GM19193 (cell line): ENCODE measurements around the gene DIO1.

Experiments
- POLR2A ChIP-seq: IDR thresholded peaks from 4 replicates; pipeline ENCODE4 v1.6.1; 2011; ENCODE audit not compliant: insufficient read depth, insufficient read length; ENCODE audit errors: extremely low read depth

The DIO1 gene

GRCh38 chr1:53945433-53946251, 51.7 kb downstream of the DIO1 start, which contains the start of gene IFT25:
Gene IFT25 (minus strand): TSS chr1:53945699. CDS start chr1:53940082, 5,617 bp downstream.
- peak; percentile 81 for TF ChIP-seq POLR2A

DNA sequence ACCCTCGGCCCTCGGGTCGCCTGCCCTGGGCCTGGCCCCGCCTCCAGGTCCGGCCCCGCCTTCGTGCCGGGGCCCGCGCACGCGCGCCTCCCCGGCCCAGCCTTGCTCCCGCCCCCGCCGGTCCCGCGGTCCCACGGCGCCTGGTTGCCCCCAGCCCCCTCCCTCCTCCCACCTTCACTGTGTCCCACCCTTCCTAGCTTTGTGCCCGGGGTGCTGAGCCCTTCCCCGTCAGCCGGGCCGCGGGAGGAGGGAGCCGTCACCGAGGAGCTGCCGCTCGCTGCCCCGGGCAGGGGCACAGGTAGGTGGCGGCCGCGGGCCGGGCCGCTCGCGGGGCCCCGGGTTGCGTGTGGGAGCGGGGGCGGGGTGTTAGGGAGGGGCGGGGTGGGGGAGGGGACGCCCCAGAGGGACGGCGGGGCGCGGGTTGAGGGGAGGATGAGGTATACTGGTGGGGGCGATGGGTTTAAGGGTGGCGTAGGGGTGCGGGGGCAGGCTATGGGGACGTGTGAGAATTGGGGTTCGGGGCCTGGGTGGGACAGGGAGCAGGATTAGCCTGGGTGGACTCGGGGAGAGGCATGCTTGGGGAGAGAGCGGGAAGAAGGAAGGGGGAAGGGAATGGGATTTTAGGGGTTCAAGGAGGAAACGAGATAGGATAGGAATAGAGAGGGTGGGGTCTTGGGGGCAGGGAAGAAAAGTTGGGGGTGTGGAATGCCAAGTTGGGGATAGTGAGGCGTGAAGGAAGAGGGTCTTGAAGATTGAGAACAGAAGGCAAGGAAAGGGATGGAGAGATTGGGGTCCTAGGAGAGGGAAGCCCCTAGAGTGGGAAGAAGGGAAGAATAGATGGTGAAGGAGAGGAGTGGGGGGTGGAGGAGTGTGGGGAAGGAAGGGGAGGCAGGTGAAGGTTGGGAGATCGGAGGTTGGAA, 52.5 kb downstream of the DIO1 start, which contains the start of gene LRRC42:
Gene LRRC42 (plus strand): TSS at position 99 of the 920 bp plus-strand sequence. CDS start 5,650 bp downstream, outside the sequence.
- peak; percentile 47 for TF ChIP-seq POLR2A

- TF ChIP-seq POLR2A: no peak
Measured at GRCh38 chr1:53947172-53947907, 53.4 kb downstream of the DIO1 start.

- no peak for TF ChIP-seq POLR2A
Measured at GRCh38 chr1:53948291-53948690, 54.3 kb downstream of the DIO1 start.

DNA sequence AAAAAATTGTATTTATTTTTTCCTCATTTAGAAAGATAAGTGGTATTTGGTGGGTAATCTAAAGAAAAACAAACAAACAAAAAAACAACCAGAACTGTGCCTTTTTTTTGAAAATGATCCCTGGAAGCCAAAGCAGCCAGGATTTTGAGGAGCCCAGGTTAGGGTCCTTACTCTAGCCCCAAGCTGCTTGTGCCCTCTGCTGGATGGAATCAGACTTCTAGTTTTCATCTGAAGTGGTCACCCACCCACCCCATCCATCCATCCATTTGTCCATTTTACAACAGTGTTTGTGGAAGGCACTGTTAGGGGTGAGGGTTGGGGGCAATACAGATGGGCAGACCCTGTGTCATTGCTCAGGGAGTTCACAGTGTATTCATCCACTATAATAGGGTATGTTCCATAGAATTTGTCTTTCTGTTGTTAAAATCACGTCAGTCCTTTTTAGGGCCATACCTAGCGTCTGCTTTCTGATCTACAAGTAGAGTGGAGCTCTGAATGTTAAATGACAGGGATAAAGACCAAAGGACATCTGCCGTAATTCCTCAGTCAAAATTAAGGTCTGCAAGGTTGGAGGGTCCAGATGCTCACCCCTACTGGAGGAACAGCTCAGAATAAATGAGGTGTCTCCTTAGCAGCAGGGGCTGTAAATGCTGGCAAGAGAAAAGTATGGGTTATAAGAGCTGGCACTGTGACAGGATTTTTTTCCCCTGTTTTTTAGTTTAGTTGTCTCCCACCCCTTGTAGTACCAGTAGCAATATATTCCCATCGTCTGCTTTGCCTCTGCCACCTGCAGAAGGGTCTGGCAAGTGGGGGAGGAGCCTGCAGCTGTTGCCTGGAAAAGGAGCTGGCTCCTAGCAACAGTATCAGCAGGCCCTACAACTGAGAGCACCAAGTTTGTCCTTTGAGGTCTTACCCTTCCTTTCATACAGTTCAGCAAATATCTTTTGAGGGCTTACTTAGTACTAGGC, 55.3 kb downstream of the DIO1 start:
- TF ChIP-seq POLR2A: no peak

DNA sequence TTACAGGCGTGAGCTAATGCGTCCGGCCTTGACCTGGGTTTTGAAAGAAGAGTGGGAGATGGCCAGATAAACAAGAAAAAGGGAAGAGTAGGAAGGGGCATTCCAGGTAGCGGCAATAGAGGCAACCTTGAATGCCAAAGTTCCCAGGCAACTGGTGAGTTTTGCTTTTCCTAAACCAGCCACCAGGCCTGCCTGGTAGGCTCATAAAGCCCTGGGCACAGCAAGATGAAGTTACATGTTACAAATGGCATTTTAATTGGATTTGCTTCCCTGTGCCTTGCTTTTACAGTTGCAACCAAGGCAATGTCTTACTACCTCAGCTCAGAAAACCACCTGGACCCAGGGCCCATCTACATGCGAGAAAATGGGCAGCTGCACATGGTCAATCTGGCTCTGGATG, 57.7 kb downstream of the DIO1 start:
- no peak for TF ChIP-seq POLR2A

GRCh38 chr1:53954128-53954527, 60.1 kb downstream of the DIO1 start:
- no peak for TF ChIP-seq POLR2A

DNA sequence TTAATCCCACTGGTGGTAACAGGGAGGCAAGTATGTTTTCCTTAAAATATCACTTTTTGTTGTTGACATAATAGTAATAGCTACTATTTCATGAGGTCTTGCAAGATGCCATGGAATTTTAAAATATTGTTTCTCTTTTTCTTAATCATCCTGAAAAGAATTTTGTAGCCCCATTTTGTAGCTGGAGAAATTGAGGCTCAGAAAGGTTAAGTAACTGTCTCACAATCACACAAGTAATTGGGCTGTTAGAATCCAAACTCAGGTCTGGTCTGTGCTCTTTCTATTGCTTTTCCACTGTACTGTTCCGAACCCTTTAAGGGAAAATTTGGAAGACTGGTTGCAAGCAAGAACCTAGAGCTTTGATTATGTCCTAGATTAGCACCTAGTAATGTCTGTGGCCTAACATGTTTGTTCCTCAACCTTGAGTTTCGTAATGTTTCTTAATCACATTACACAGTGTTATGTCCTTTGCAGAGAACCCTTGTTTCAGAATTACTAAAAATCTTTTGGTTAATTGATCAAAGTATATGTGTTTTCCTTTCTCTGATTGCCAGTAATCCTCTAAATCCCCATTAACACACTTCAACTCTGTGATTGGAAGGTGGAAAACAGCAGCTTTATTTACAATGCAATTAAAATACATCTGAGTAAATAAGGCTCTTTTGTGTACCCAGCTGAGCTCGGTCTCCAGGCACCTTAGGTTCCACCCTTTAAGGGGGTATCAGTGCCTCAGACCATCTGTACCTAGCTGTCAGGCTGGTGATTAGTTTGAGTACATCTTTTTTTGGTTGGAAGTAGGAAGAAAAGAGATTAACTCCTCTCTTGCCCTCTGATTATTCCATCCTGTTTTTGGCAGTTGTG, 62.6 kb downstream of the DIO1 start:
- no peak for TF ChIP-seq POLR2A

DNA sequence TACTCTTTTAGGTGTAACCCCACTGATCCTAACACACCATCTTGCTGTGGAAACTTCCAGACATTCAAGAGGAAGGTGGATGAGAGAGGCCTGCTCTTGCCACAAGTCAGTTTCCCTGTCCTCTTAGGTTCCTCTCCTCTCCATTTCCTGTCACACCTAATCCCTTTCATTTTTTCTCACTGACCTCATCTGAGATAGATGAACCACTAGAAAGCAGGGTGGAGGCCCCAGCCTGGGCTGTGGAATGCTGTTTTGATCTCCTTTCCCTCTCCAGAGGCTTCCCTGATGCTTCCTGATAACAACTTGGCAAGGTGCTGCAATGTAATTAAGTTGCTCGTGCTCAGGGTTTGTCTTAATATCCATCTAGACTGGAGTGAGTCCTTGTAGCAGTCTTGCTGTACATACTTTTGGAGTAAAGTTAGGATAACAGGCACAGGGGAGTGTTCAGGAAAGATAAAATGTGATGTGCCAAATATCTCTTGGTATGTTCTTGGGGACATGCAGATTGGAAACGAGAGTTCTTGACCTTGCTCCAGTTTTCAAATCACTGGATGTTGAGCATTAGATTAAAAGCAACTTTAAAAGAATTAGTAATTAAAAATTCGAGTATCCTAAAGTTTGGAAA, 63.3 kb downstream of the DIO1 start:
- no peak for TF ChIP-seq POLR2A

GRCh38 chr1:53959664-53960250, 65.8 kb downstream of the DIO1 start:
- TF ChIP-seq POLR2A: no peak
